Ovary (tissue), 9 donors: ENCODE data around the gene BMP2. TPM values are rescaled to one million over a fixed set of nuclear protein-coding genes. Genes with fewer than 3 reads are reported as not detected.
A peak's percentile ranks its signal among the peaks of the same experiment; 100 is the strongest.

Source experiments
- DNase-seq, 5 donors: peaks; one replicate each; pipeline ENCODE4 v3.0.0-alpha.2; 2019 to 2020
- H3K27ac ChIP-seq, 2 donors: fragments of 200-600 bp; one replicate each; pipeline versions ENCODE4 v1.5.1 to v1.8.0; 2019 to 2022
- H3K27me3 ChIP-seq: fragments of 200-600 bp; one replicate; pipeline ENCODE4 v1.8.0; 2022
- H3K36me3 ChIP-seq: fragments of 200-600 bp; sonication (generic); one replicate; pipeline ENCODE4 v1.5.1; 2019
- H3K4me1 ChIP-seq: one replicate; pipeline ENCODE4 v1.8.1; 2013; ENCODE audit warnings: mild to moderate bottlenecking, moderate library complexity; ENCODE audit not compliant: insufficient read depth
- H3K4me3 ChIP-seq: fragments of 200-600 bp; sonication (generic); one replicate; pipeline ENCODE4 v1.5.1; 2017
- H3K9me3 ChIP-seq, 2 donors: fragments of 200-600 bp in 1 of 2; sonication (generic) in 1 of 2; one replicate each; pipeline versions ENCODE4 v1.5.1 to v1.8.1; 2013 to 2019; ENCODE audit warnings: mild to moderate bottlenecking in 1 of 2, moderate library complexity in 1 of 2
- CTCF ChIP-seq, 3 donors: fragments of 450-650 bp in 2 of 3; fragments of 200-600 bp in 1 of 3; IDR thresholded peaks; one replicate each; pipeline versions ENCODE4 v1.5.1 to v1.8.0; 2016 to 2022; ENCODE audit warnings: antibody characterized with exemption in 3 of 3, mild to moderate bottlenecking in 1 of 3
- EP300 ChIP-seq: sonication (generic); formaldehyde crosslinking; IDR thresholded peaks from one replicate; pipeline ENCODE4 v1.6.1; 2017; ENCODE audit warnings: antibody characterized with exemption
- POLR2A ChIP-seq: fragments of 450-650 bp; IDR thresholded peaks from one replicate; pipeline ENCODE4 v1.6.1; 2017; ENCODE audit warnings: antibody characterized with exemption, mild to moderate bottlenecking, moderate library complexity
- WGBS, 3 donors: extraction: QIAGEN DNeasy Blood & Tissue Kit in 1 of 3; methylation state at CpG; one replicate each; pipeline versions ENCODE4 v1.1.5 to v1.1.7; 2013 to 2017; 5-methylcytosine and 5-hydroxymethylcytosine counted together
- intact Hi-C, 4 donors: fragments of 100-400 bp; cut with DNase I; formaldehyde crosslinking; loops; one replicate each; pipeline versions ENCODE4 v1.11.0 to v1.15.1; 2022 to 2023
- polyA plus RNA-seq, 2 donors: library from polyadenylated mRNA; stranded (reverse); fragments of 200-250 nt in 1 of 2; fragments of 350-450 nt in 1 of 2; fragmentation: Illumina TruSeq in 1 of 2; extraction: RNeasy Lipid Tissue Mini Kit (QIAGEN cat#74804) in 1 of 2; gene quantifications; one replicate each; pipeline ENCODE4 v1.2.3, GENCODE V29; 2013 to 2014
- total RNA-seq, 7 donors: library from RNA; depleted of rRNA in 2 of 7; stranded (reverse); fragments of >200 nt in 2 of 7; fragmentation: NEBNext Ultra II Directional in 3 of 7; extraction: Animal tissue kit (Norgen Biotek cat#: 25700) in 3 of 7; gene quantifications; one replicate each; pipeline versions ENCODE4 v1.1.0 to v1.2.4, GENCODE V29; 2016 to 2023
- donor health status: DM: no; HTN: no; CAD: no; lungs with moderate emphysema.
- donor health status: DM: no; HTN: no; CAD: no.
- donor health status: Bipolar disorder and iron deficiency.
- donor health status: DM: yes; HTN: yes; CAD: no.
- donor health status: DM: no; HTN: no; CAD: no.
- donor health status: DM: yes; HTN: yes; CAD: no.

BMP2 gene
- total and polyA plus RNA-seq, 9 donors, result 0.58 to 9.7 (median 2.4) TPM

- H3K4me1 ChIP-seq, result peaks cover 2% of the 10 kb centered on the region
- WGBS, 3 donors, result 91 to 98% (median 96%) methylated on average over 2 of the region's 2 CpGs
- H3K27ac ChIP-seq, result no peak overlapping the region
- DNase-seq, result no peak
- H3K9me3 ChIP-seq, result no peaks in the 10 kb centered on the region
- intact Hi-C loops, result loop anchor here in 2 of 4 donors (5.0 to 10.0 kb wide), 2 partner anchors 520 to 523 kb away; no protein-coding TSS in a partner anchor
- no peak overlapping the region for H3K4me3 ChIP-seq
- H3K36me3 ChIP-seq, result no peaks in the 10 kb centered on the region
- H3K27me3 ChIP-seq, result no peaks in the 10 kb centered on the region
- TF ChIP-seq CTCF (IDR thresholded peaks at IDR 0.05) (no peak), POLR2A (no peak), EP300 (no peak)
Observed at GRCh38 chr20:6764619-6765018, 2.9 kb upstream of the BMP2 start.

- Histone ChIP-seq H3K4me3 (no peak overlapping the region), H3K27me3 (no peaks in the 10 kb centered on the region), H3K4me1 (peaks cover 9% of the 10 kb centered on the region), H3K9me3 (no peaks in the 10 kb centered on the region), H3K36me3 (no peaks in the 10 kb centered on the region), H3K27ac (no peak overlapping the region)
- DNase-seq, result no peak
- TF ChIP-seq CTCF (IDR thresholded peaks at IDR 0.05) (peak in 2 of 3 donors; percentile 16 to 32), EP300 (no peak)
- 6 to 9% (median 7%) methylated on average over 6 of the region's 6 CpGs for WGBS, 3 donors
- intact Hi-C loops, result loop anchor here in 2 of 4 donors (5.0 to 10.0 kb wide), 2 partner anchors 519 to 522 kb away; no protein-coding TSS in a partner anchor
Observed at GRCh38 chr20:6765469-6766058, 1.9 kb upstream of the BMP2 start.

- no peak overlapping the region for H3K27ac ChIP-seq
Observed at GRCh38 chr20:6766433-6766832, 1.1 kb upstream of the BMP2 start.

GRCh38 chr20:6767126-6767535 lies 355 bp upstream of the BMP2 start:
- peak in 1 of 5 donors; percentile 29 for DNase-seq
- 1% methylated on average over 16 to 26 of the region's 26 CpGs for WGBS, 3 donors
- H3K27ac ChIP-seq, result no peak overlapping the region
- no peak for TF ChIP-seq POLR2A
- TF ChIP-seq CTCF (IDR thresholded peaks at IDR 0.05), result no peak
- no peak for TF ChIP-seq EP300
- no peaks in the 10 kb centered on the region for H3K27me3 ChIP-seq
- H3K9me3 ChIP-seq, result no peaks in the 10 kb centered on the region
- intact Hi-C loops, result loop anchor here in 2 of 4 donors (5.0 to 10.0 kb wide), 2 partner anchors 518 to 520 kb away; no protein-coding TSS in a partner anchor
- H3K36me3 ChIP-seq, result no peaks in the 10 kb centered on the region
- peaks cover 9% of the 10 kb centered on the region for H3K4me1 ChIP-seq
- H3K4me3 ChIP-seq, result peak overlapping the region; percentile 45

More at GRCh38 chr20:6766433-6766832, 1.1 kb upstream of the BMP2 start:
- Histone ChIP-seq H3K36me3 (no peaks in the 10 kb centered on the region), H3K27me3 (no peaks in the 10 kb centered on the region), H3K4me3 (no peak overlapping the region), H3K4me1 (peaks cover 9% of the 10 kb centered on the region), H3K9me3 (no peaks in the 10 kb centered on the region)
- WGBS, 3 donors, result 89 to 91% (median 89%) methylated on average over 9 of the region's 9 CpGs
- TF ChIP-seq EP300, result no peak
- no peak for DNase-seq
- intact Hi-C loops, result loop anchor here in 2 of 4 donors (5.0 to 10.0 kb wide), 2 partner anchors 518 to 521 kb away; no protein-coding TSS in a partner anchor
